GM21737 (cell line): ENCODE measurements around the gene SLC9A3.
"Not testable (repeated sequence)": the region's sequence is repeated elsewhere in the genome, so short reads cannot be mapped to it uniquely, and the experiment has no call there.

ENCODE experiments used
- ATAC-seq: cut with Tn5 transposase; IDR thresholded peaks from one replicate; pipeline ENCODE4 v1.9.1; 2021; ENCODE audit warnings: mild to moderate bottlenecking, moderate library complexity; ENCODE audit not compliant: unreplicated experiment

SLC9A3 gene

GRCh38 chr5:511476-511875 is 12.8 kb downstream of the SLC9A3 start:
- no peak for ATAC-seq

GRCh38 chr5:510521-510920 is 13.7 kb downstream of the SLC9A3 start:
- ATAC-seq = no peak

- ATAC-seq = no peak
Measured at GRCh38 chr5:509611-510185, 14.6 kb downstream of the SLC9A3 start.

GRCh38 chr5:507986-508575 is 16.2 kb downstream of the SLC9A3 start:
- ATAC-seq = not testable (repeated sequence)

- no peak for ATAC-seq
Measured at GRCh38 chr5:505951-506525, 18.2 kb downstream of the SLC9A3 start.

- ATAC-seq = no peak
Measured at GRCh38 chr5:504326-505154, 19.7 kb downstream of the SLC9A3 start.

- no peak for ATAC-seq
Measured at GRCh38 chr5:502325-503079, 21.7 kb downstream of the SLC9A3 start.

GRCh38 chr5:501831-502184 is 22.4 kb downstream of the SLC9A3 start:
- ATAC-seq = no peak

- no peak for ATAC-seq
Measured at GRCh38 chr5:501105-501830, 23.0 kb downstream of the SLC9A3 start.

GRCh38 chr5:500491-500890 is 23.8 kb downstream of the SLC9A3 start:
- no peak for ATAC-seq

- no peak for ATAC-seq
Measured at GRCh38 chr5:499233-500209, 24.7 kb downstream of the SLC9A3 start.

GRCh38 chr5:497871-498509 is 26.3 kb downstream of the SLC9A3 start:
- ATAC-seq = no peak

GRCh38 chr5:497090-497700 is 27.1 kb downstream of the SLC9A3 start:
- no peak for ATAC-seq

GRCh38 chr5:496028-496427 is 28.2 kb downstream of the SLC9A3 start:
- ATAC-seq = no peak

- no peak for ATAC-seq
Measured at GRCh38 chr5:494667-495255, 29.5 kb downstream of the SLC9A3 start.

- ATAC-seq = no peak
Measured at GRCh38 chr5:493758-494157, 30.5 kb downstream of the SLC9A3 start.

- no peak for ATAC-seq
Measured at GRCh38 chr5:493119-493701, 31.0 kb downstream of the SLC9A3 start.
